ENCODE measurements around the gene GABRB3.

GABRB3 gene

GRCh38 chr15:26623071-26623470 lies 149.8 kb downstream of the GABRB3 start:
- no peak for DNase-seq

GRCh38 chr15:26621816-26622215 lies 151.1 kb downstream of the GABRB3 start:
- no peak for DNase-seq

DNA sequence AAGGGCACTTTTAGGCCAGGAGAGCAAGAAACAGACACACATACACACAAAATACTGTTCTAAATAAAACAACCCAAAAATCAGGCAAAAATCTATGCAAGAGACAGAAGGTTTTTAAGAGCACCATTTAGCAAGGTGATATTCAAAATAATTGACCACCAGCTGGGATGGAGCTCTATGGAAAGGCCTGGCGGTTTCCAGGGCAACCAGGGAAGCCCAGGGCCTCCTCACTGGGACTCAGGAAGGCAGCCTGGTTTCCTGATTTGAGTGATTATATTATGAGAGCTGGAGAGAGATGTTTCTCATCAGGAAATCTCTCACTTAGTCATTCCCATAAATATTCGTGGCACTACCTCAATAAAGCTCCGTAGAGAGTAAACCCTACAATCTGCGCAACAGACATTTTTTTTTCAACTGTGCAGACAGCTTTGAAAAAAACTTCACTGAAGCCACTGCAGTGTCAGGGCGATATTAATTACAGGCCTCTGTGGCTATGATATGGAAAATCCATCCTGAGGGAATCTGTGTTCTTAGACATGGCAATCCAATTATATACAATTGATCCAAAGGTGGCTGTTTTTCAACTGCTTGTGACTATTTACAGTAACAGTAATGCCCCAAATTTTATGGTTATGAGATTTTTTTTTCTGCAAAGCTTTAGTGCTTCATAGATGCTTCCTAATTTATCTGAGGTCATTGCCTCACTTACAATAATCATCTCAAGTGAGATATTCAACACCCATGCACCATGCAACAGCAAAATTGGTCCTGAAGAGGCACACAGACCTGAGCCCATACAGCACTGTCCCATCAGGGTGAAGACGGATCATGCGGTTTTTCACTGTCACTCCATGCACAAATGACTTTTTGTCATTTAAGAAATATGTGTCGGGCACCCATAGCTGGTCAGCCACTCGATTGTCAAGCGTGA lies 152.1 kb downstream of the GABRB3 start:
- DNase-seq = no peak

DNA sequence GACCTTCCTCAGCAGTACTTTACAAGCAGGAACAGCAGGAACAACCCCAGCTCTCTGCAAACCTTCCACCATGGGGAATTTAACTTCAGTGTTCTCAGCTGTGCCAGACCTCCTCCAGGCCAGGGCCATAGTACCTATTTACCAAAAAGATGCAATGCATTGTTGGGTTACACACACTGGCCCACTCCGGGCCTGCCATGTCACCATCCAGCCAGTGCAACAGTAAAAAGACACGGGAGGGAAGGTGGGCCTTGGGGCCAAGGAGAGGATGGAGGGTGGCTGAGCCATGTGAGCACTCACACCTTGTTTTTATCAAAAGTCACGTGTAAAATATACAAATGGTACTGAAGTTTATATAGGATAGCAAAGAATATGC lies 157.0 kb downstream of the GABRB3 start:
- no peak for DNase-seq

GRCh38 chr15:26615188-26615926 lies 157.5 kb downstream of the GABRB3 start:
- DNase-seq = no peak

- no peak for DNase-seq
Observed at GRCh38 chr15:26614734-26615133, 158.1 kb downstream of the GABRB3 start.

DNA sequence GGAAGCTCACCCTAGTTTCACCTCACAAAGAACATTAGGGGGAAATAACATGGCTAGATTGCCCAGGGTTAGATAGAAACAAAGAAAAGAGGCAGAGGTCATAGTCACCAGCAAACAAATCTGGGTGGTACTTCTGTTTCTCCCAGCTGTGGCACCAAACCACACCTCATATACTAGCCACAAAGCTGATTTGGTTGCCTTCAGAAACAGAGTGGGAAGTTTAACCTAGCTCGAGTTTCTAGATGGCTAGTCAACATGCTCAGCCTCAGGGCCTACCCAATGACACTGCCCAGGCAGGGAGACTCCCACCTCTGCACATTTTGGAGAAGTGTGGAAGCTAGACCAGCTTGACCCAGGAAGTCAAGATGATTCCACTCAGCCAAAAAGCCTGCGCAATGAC lies 174.2 kb downstream of the GABRB3 start:
- no peak for DNase-seq

DNA sequence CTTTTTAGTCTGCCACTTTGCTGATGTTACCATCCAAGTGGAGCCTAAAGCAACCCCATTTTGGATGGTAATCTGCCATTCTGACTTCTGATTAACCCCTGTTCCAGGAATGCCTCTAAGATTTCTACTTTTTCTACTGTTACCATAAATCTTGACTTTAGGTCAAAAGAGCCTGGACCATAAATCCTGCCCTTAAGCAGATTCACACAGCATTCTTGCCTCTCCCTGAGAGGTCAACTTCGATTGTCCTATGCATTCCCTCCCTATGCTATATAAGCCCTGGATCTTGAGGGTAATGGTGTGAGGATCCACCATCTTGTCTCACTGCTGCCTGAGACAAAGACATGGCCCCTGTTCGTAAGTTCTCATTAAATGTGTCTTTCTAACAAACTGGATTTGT lies 177.3 kb downstream of the GABRB3 start:
- no peak for DNase-seq

GRCh38 chr15:26590676-26591075 lies 182.2 kb downstream of the GABRB3 start:
- DNase-seq = no peak

DNA sequence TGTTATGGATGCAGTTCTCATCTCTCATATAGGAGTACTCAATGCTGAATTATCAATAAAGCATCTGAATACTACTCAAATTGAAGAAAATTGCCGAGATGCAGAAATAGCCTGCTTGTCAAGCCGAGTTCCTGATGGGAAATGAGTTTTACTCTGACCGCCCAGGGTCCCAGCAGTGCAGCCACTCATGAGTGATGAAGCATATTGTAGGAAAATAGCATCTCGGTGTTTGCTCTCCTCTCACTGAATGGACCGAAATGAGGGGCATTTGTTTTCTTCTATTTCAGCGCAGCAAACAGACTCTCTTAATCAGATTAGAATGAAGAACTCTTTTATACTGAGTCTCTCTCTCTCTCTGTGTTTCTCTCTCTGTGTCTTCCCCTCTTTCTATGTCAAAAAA lies 190.0 kb downstream of the GABRB3 start:
- no peak for DNase-seq

DNA sequence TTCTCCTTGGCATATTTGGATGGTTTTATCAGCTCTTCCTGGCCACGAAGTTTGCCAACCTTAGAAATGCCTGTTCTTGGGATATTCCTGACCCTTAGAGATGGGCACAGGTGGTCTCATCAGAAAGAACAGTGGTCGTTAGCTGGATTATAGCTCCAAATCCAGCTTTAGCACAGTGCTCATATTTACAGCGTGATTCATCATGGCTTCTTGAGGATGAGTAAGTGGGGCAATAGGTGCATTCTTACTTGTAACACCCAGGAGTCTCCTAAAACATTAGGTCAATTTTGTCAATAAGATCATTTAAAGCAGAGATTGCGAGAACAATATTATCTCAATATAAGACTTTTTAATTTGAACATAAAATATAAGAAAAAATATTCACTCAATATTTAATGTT lies 191.9 kb downstream of the GABRB3 start:
- no peak for DNase-seq

DNA sequence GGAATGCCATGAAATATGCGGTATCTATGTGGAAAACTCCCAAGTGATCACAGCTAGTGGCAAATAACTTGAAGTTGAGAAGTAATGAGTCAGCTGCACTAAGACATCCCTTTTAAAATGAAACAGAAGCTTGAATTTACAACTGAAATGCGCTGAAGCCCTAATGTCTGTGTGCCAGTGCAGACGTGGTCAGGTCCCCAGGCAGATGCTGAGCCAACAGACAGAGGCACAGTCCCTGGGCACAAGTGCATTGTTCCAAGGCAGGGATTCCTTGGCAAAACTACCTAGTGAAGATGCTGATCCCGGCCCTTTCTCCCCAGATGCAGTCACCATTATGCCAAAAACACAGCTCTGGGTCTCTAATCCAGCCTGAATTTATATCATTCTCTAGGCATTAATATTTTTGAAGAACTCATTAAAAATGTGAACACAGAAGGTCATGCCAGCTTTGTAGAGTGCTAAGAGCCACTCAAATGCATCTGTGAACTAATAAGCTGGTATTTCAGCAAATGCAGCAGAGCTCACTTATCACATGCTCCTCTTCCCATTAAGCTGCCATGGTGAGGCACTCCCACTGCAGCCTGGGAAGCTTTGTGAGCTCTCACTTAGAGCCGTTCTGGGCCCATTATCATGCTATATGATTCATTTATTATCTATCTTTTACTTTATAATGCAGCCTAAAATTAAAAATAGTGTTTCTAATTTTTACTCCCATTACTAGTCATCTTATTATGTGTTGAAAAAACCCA lies 200.1 kb downstream of the GABRB3 start:
- DNase-seq = no peak

- DNase-seq = no peak
Observed at GRCh38 chr15:26571346-26571745, 201.5 kb downstream of the GABRB3 start.

DNA sequence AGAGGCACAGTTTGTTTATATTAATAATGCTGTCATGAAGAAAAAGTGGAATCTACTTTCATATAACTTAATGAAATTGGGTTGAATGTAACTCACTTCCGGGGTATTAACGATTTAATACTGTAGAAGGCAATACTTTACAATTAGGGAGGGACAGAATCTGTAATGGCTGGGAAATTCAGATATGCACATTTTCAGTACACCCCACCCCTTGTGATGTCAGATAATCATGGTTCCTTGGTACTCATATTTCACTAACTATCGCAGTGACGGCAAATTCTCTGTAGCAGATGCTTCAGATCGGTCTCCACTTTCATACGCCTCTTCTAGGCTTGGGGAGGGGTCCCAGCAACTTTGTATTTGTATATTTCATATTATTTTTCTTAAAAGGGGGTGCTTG lies 207.3 kb downstream of the GABRB3 start:
- no peak for DNase-seq

DNA sequence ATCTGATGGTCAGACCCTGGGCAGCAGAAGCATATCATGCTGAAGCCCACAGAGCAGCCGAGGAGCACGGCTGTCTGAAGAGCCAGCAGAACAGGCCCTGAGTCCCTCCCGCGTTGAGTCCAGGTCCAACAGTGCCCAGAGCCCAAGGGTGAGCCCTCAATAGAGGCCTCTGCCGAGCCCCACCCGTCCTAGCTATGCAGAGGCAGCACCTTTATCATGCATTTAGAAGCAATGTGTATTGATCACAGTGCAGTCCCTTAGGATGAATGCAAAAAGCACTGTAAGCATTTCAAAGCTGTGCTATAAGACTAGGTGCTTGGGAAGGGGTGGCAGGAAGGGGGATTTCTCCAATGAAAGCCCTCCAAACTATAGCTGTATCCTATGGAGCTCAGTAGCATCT lies 208.5 kb downstream of the GABRB3 start:
- no peak for DNase-seq

GRCh38 chr15:26562336-26562735 lies 210.5 kb downstream of the GABRB3 start:
- no peak for DNase-seq

DNA sequence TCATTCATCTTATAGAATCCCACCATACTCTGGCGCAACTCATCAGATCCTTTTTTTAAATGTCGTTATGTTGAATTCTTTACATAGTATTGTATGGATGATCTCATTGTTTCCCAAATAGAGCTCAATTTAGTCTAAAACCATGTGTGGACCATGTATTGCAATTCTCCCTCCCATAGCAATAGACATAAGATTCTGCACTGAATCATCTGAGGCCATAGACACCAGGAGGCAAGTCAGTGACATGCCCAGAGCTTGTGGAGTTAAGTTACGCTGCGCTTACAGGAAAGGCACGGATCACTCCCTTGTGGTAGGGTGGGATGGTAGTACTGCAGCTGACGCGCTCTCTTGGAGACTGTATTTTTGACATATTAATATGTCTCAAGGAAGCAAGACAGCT lies 211.0 kb downstream of the GABRB3 start:
- DNase-seq = no peak

DNA sequence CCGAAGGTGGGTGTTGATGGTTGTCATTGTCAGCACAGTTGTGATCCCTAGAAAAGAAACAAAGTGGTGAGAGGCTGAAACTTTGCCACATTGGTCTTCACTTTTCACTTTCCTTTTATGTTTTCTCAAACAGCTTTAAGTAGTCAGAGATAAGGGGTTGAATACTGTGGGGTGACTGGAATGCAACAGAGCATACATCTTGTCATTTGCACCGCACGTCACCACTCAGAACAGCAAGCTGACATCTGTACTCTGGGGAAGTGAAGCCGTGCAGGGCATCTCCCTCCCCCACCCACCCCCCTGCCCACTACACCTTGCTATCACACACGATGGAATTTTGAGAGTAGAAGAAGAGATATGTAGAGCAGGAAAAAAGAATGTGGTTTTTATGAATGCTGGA lies 211.7 kb downstream of the GABRB3 start:
- DNase-seq = no peak

DNA sequence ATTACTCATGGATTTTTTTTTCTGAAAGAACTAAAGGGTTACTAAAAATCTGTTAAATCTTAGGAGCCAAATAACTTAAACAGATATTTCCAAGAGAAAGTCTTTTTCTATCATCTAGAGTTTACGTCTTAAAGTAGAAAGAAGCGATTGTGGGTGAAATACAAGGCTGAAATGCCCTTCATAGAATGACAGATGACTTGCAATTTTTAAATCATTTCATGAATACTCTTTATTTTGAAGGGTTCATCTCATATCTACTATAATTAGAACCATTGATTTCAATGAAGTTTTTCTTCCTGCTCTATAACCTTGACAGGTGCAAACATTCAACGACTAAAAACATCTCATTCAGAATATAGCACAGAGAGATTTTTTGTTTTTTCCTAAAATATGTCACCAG lies 217.0 kb downstream of the GABRB3 start:
- no peak for DNase-seq

DNA sequence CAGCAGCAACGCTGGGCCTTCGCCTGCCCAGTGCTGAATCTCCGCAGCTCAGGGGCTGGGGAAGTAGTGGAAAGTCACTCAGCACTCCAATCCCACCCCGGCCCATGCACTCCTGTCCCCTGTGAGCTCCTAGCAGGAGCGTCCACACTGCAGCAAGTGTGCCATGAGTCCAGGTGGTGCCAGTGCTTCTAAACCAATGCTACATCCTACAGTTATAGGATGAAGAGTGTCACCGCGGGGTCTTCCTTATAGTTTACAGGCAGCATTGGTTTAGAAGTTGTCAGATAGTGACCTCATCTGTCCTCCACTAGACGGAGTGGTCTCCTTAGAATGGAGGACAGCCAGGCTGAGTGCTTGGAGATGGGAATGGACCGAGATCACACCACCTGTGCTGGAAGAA lies 221.4 kb downstream of the GABRB3 start:
- no peak for DNase-seq

- DNase-seq = no peak
Observed at GRCh38 chr15:26550880-26551279, 222.0 kb downstream of the GABRB3 start.

DNA sequence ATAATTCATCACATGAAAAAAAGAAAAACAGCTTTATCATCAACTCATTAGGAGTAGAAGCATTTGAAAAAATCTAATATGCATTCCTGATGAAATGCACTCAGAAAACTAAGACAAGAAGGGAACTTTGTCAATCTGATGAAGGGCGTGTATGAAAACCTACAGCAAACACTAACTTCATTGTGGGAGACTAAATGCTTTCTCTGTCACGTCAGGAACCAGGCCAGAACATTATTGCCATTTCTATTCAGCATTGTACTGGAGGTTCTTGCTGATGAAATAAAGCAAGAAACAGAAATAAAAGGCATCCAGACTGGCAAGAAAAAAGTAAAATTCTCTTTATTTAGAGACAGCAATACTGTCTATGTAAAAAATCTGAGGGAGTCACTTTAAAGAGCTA lies 235.2 kb downstream of the GABRB3 start:
- DNase-seq = no peak

- no peak for DNase-seq
Observed at GRCh38 chr15:26531489-26531888, 241.4 kb downstream of the GABRB3 start.

DNA sequence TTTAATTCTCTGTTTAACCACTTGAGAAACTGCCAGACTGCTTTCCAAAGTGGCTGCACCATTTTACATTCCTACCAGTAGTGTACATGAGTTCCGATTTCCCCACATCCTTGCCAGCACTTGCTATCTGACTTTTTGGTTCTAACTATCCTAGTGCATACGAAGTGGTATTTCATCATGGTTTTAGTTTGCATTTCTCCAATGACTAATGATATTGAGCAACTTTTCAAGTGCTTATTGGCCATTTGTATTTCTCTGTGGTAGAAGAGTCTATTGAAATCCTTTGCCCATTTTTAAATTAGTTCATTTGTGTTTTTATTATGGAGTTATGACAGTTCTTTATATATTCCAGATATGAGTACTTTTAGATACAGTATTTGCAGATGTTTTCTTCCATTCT lies 247.8 kb downstream of the GABRB3 start:
- DNase-seq = no peak
